ENCODE data around the gene GRID1.

- TF ChIP-seq CTCF (IDR thresholded peaks at IDR 0.05) (no peak), ZNF423 (CRISPR knock-in tag; IDR thresholded peaks at IDR 0.05) (no peak), ZNF232 (CRISPR knock-in tag; IDR thresholded peaks at IDR 0.05) (no peak), ZNF121 (CRISPR knock-in tag; IDR thresholded peaks at IDR 0.05) (no peak), NFE2L1 (CRISPR knock-in tag; IDR thresholded peaks at IDR 0.05) (no peak), TP53 (CRISPR knock-in tag; IDR thresholded peaks at IDR 0.05) (no peak), TEAD1 (CRISPR knock-in tag; IDR thresholded peaks at IDR 0.05) (no peak)
- TF ChIP-seq, protein P1, sequence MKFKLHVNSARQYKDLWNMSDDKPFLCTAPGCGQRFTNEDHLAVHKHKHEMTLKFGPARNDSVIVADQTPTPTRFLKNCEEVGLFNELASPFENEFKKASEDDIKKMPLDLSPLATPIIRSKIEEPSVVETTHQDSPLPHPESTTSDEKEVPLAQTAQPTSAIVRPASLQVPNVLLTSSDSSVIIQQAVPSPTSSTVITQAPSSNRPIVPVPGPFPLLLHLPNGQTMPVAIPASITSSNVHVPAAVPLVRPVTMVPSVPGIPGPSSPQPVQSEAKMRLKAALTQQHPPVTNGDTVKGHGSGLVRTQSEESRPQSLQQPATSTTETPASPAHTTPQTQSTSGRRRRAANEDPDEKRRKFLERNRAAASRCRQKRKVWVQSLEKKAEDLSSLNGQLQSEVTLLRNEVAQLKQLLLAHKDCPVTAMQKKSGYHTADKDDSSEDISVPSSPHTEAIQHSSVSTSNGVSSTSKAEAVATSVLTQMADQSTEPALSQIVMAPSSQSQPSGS (CRISPR knock-in tag; IDR thresholded peaks at IDR 0.05; ENCODE audit: borderline replicate concordance, low read depth) = no peak
Measured at GRCh38 chr10:86370006-86370585, 3.5 kb upstream of the GRID1 start.

Data from WTC11 (cell line).